KMS-11 (cell line): Measurements from ENCODE around the gene LEKR1.

Experiments used
- H2AFZ ChIP-seq: fragments of 200-600 bp; sonication (generic); 2 replicates; pipeline ENCODE4 v1.6.1; 2016; ENCODE audit warnings: antibody characterized with exemption, mixed run types, low read depth
- H3K27ac ChIP-seq: fragments of 200-600 bp; sonication (generic); 2 replicates; pipeline ENCODE4 v1.6.1; 2016; ENCODE audit warnings: mild to moderate bottlenecking, mixed run types
- H3K27me3 ChIP-seq: fragments of 200-600 bp; sonication (generic); 2 replicates; pipeline ENCODE4 v1.6.1; 2017; ENCODE audit warnings: mild to moderate bottlenecking, low read depth, mixed run types, moderate library complexity; ENCODE audit not compliant: insufficient read depth
- H3K36me3 ChIP-seq: fragments of 200-600 bp; sonication (generic); 2 replicates; pipeline ENCODE4 v1.6.1; 2017; ENCODE audit warnings: mild to moderate bottlenecking, mixed run types; ENCODE audit not compliant: insufficient read depth
- H3K4me1 ChIP-seq: fragments of 200-600 bp; sonication (generic); 2 replicates; pipeline ENCODE4 v1.6.1; 2016; ENCODE audit warnings: mild to moderate bottlenecking, low read depth, mixed run types; ENCODE audit not compliant: poor library complexity, severe bottlenecking
- H3K4me2 ChIP-seq: fragments of 200-600 bp; sonication (generic); 2 replicates; pipeline ENCODE4 v1.7.0; 2016; ENCODE audit warnings: mild to moderate bottlenecking, mixed run types
- H3K4me3 ChIP-seq: fragments of 200-600 bp; sonication (generic); IDR thresholded peaks from 2 replicates; pipeline ENCODE4 v1.6.1; 2017; ENCODE audit warnings: low read depth, low read length, mixed read lengths; ENCODE audit not compliant: insufficient read depth
- H3K79me2 ChIP-seq: fragments of 200-600 bp; sonication (generic); 2 replicates; pipeline ENCODE4 v1.6.1; 2016; ENCODE audit warnings: low read depth, mixed run types; ENCODE audit not compliant: insufficient read depth
- H3K9ac ChIP-seq: fragments of 200-600 bp; sonication (generic); 2 replicates; pipeline ENCODE4 v1.6.1; 2016; ENCODE audit warnings: mild to moderate bottlenecking, mixed run types
- H4K20me1 ChIP-seq: fragments of 200-600 bp; sonication (generic); 2 replicates; pipeline ENCODE4 v1.6.1; 2016; ENCODE audit warnings: mild to moderate bottlenecking, mixed run types; ENCODE audit not compliant: insufficient read depth
- CTCF ChIP-seq: fragments of 200-600 bp; sonication (generic); conservative IDR thresholded peaks from 2 replicates; pipeline ENCODE4 v1.6.1; 2017; ENCODE audit warnings: low read depth, mild to moderate bottlenecking, antibody characterized with exemption, low read length, moderate library complexity, mixed read lengths

Gene LEKR1

GRCh38 chr3:157056035-157056434 lies 229.9 kb downstream of the LEKR1 start:
- H3K4me2 ChIP-seq, result no peak overlapping the region
- no peaks in the 10 kb centered on the region for H3K79me2 ChIP-seq
- H4K20me1 ChIP-seq, result no peaks in the 10 kb centered on the region
- no peaks in the 10 kb centered on the region for H3K36me3 ChIP-seq
- no peak overlapping the region for H2AFZ ChIP-seq
- peaks cover 9% of the 10 kb centered on the region for H3K4me1 ChIP-seq
- no peak overlapping the region for H3K27ac ChIP-seq
- H3K4me3 ChIP-seq, result no peak overlapping the region
- H3K9ac ChIP-seq, result no peak overlapping the region
- no peak for TF ChIP-seq CTCF
- H3K27me3 ChIP-seq, result no peaks in the 10 kb centered on the region

GRCh38 chr3:157058392-157059071 lies 232.4 kb downstream of the LEKR1 start:
- no peak overlapping the region for H2AFZ ChIP-seq
- H4K20me1 ChIP-seq, result no peaks in the 10 kb centered on the region
- peaks cover 9% of the 10 kb centered on the region for H3K4me1 ChIP-seq
- no peaks in the 10 kb centered on the region for H3K79me2 ChIP-seq
- no peak overlapping the region for H3K4me3 ChIP-seq
- no peaks in the 10 kb centered on the region for H3K36me3 ChIP-seq
- TF ChIP-seq CTCF, result no peak
- H3K27ac ChIP-seq, result no peak overlapping the region
- H3K9ac ChIP-seq, result no peak overlapping the region
- no peak overlapping the region for H3K4me2 ChIP-seq
- H3K27me3 ChIP-seq, result no peaks in the 10 kb centered on the region

- no peak for TF ChIP-seq CTCF
- no peak overlapping the region for H3K9ac ChIP-seq
- no peak overlapping the region for H2AFZ ChIP-seq
- no peaks in the 10 kb centered on the region for H4K20me1 ChIP-seq
- no peaks in the 10 kb centered on the region for H3K79me2 ChIP-seq
- 0 out of 2 replicates have a peak overlapping the region, but pooled peaks have one; percentile 7 for H3K4me2 ChIP-seq
- no peaks in the 10 kb centered on the region for H3K36me3 ChIP-seq
- no peaks in the 10 kb centered on the region for H3K27me3 ChIP-seq
- H3K27ac ChIP-seq, result no peak overlapping the region
- H3K4me1 ChIP-seq, result peaks cover 9% of the 10 kb centered on the region
- no peak overlapping the region for H3K4me3 ChIP-seq
These were observed 233.0 kb downstream of the LEKR1 start for GRCh38 chr3:157059181-157059580.

GRCh38 chr3:157059661-157060060 lies 233.5 kb downstream of the LEKR1 start:
- TF ChIP-seq CTCF, result no peak
- no peaks in the 10 kb centered on the region for H3K79me2 ChIP-seq
- H3K4me3 ChIP-seq, result no peak overlapping the region
- no peaks in the 10 kb centered on the region for H3K27me3 ChIP-seq
- H3K36me3 ChIP-seq, result no peaks in the 10 kb centered on the region
- H3K4me1 ChIP-seq, result peaks cover 9% of the 10 kb centered on the region
- no peaks in the 10 kb centered on the region for H4K20me1 ChIP-seq
- no peak overlapping the region for H2AFZ ChIP-seq
- no peak overlapping the region for H3K27ac ChIP-seq
- H3K4me2 ChIP-seq, result 0 out of 2 replicates have a peak overlapping the region, but pooled peaks have one; percentile 7
- no peak overlapping the region for H3K9ac ChIP-seq
